Mammary epithelial cell (primary cell): ENCODE results near the gene ERN1.

Experiments used
- CTCF ChIP-seq, 2 donors: IDR thresholded peaks in 1 of 2; conservative IDR thresholded peaks in 1 of 2; 2 replicates each; pipeline ENCODE4 v1.5.1; 2011 to 2012; ENCODE audit warnings: inconsistent platforms in 2 of 2, low read length in 2 of 2, mild to moderate bottlenecking in 2 of 2, control low read depth in 1 of 2, low read depth in 1 of 2; ENCODE audit not compliant: insufficient read depth in 1 of 2; ENCODE audit errors: extremely low read depth in 1 of 2
- EZH2 ChIP-seq: IDR thresholded peaks from 2 replicates; pipeline ENCODE4 v1.6.1; 2012; ENCODE audit warnings: low read length, inconsistent platforms, borderline replicate concordance

GRCh38 chr17:64059756-64060155 lies 70.2 kb downstream of the ERN1 start:
- TF ChIP-seq CTCF (conservative IDR thresholded peaks at IDR 0.05 in 1 of 2, IDR thresholded peaks at IDR 0.05 in 1 of 2; ENCODE audit: extremely low read depth in 1 of 2, insufficient read depth in 1 of 2, low read depth in 1 of 2, low read length in 2 of 2) (no peak), EZH2 (no peak)
